Spleen (tissue), 11 donors: ENCODE measurements around the gene STEAP3. TPM values are rescaled to one million over a fixed set of nuclear protein-coding genes. Genes with fewer than 3 reads are reported as not detected.
A peak's percentile ranks its signal among the peaks of the same experiment; 100 is the strongest.

ENCODE experiments used
- DNase-seq: peaks from one replicate; pipeline ENCODE4 v3.0.0-alpha.2; 2020
- H3K27ac ChIP-seq, 8 donors: fragments of 200-600 bp; sonication (generic) in 7 of 8; 1 replicate in 4 of 8; 2 replicates in 4 of 8; pipeline versions ENCODE4 v1.5.0 to v1.8.0; 2016 to 2021; ENCODE audit warnings: inconsistent platforms in 4 of 8, mild to moderate bottlenecking in 4 of 8, moderate library complexity in 1 of 8
- H3K27me3 ChIP-seq, 7 donors: fragments of 200-600 bp; sonication (generic) in 6 of 7; replicated peaks in 1 of 7; 1 replicate in 4 of 7; 2 replicates in 3 of 7; pipeline versions ENCODE4 v1.5.0 to v1.8.0; 2016 to 2021; ENCODE audit warnings: inconsistent platforms in 3 of 7, mild to moderate bottlenecking in 1 of 7
- H3K36me3 ChIP-seq, 6 donors: fragments of 200-600 bp; sonication (generic) in 5 of 6; 1 replicate in 4 of 6; 2 replicates in 2 of 6; pipeline versions ENCODE4 v1.5.0 to v1.8.0; 2016 to 2021; ENCODE audit warnings: inconsistent platforms in 2 of 6
- H3K4me1 ChIP-seq, 6 donors: fragments of 200-600 bp; sonication (generic) in 5 of 6; 1 replicate in 3 of 6; 2 replicates in 3 of 6; pipeline versions ENCODE4 v1.5.0 to v1.8.0; 2016 to 2021; ENCODE audit warnings: inconsistent platforms in 3 of 6
- H3K4me3 ChIP-seq, 8 donors: fragments of 200-600 bp; sonication (generic) in 7 of 8; 1 replicate in 4 of 8; 2 replicates in 4 of 8; pipeline versions ENCODE4 v1.5.0 to v1.8.0; 2016 to 2021; ENCODE audit warnings: inconsistent platforms in 4 of 8, mild to moderate bottlenecking in 4 of 8, moderate library complexity in 2 of 8
- H3K9me3 ChIP-seq, 8 donors: fragments of 200-600 bp; sonication (generic) in 7 of 8; 1 replicate in 4 of 8; 2 replicates in 4 of 8; pipeline versions ENCODE4 v1.5.0 to v1.8.0; 2016 to 2021; ENCODE audit warnings: inconsistent platforms in 4 of 8
- CTCF ChIP-seq, 11 experiments: fragments of 200-600 bp in 7 of 11; fragments of 450-650 bp in 4 of 11; sonication (generic) in 4 of 11; IDR thresholded peaks in 8 of 11; conservative IDR thresholded peaks in 3 of 11; 1 replicate in 7 of 11; 2 replicates in 4 of 11; pipeline versions ENCODE4 v1.4.0 to v1.8.0; 2016 to 2021; ENCODE audit warnings: antibody characterized with exemption in 11 of 11, inconsistent platforms in 4 of 11, mild to moderate bottlenecking in 1 of 11
- POLR2A ChIP-seq, 3 donors: fragments of 450-650 bp; IDR thresholded peaks; one replicate each; pipeline ENCODE4 v1.5.1; 2017; ENCODE audit warnings: antibody characterized with exemption in 3 of 3, mild to moderate bottlenecking in 1 of 3
- POLR2AphosphoS5 ChIP-seq, 3 donors: sonication (generic); formaldehyde crosslinking; IDR thresholded peaks; one replicate each; pipeline ENCODE4 v1.5.1; 2017; ENCODE audit warnings: antibody characterized with exemption in 3 of 3
- WGBS, 5 donors: extraction: QIAGEN DNeasy Blood & Tissue Kit in 3 of 5; methylation state at CpG; one replicate each; pipeline versions ENCODE4 v1.1.5 to v1.1.7; 2013 to 2018; 5-methylcytosine and 5-hydroxymethylcytosine counted together
- intact Hi-C: fragments of 100-400 bp; cut with DNase I; formaldehyde crosslinking; loops from one replicate; pipeline ENCODE4 v1.15.0; 2023; ENCODE audit warnings: low total_unique reads
- polyA plus RNA-seq, 3 donors: library from polyadenylated mRNA; stranded (reverse); fragments of 200-250 nt; gene quantifications; one replicate each; pipeline ENCODE4 v1.2.1, GENCODE V29; 2013
- total RNA-seq, 7 donors: library from RNA; depleted of rRNA in 3 of 7; stranded (reverse); fragments of >200 nt in 3 of 7; fragmentation: NEBNext Ultra II Directional in 4 of 7; extraction: Animal tissue kit (Norgen Biotek cat#: 25700) in 4 of 7; gene quantifications; one replicate each; pipeline versions ENCODE4 v1.1.0 to v1.2.1, GENCODE V29; 2016 to 2021
- donor health status: healthy with polysubstance abuse.
- donor health status: DM: no; HTN: no; CAD: no; lungs with moderate emphysema.
- donor health status: DM: no; HTN: no; CAD: no.
- donor health status: Bipolar disorder and iron deficiency.
- donor health status: healthy.
- donor health status: DM: no; HTN: no; CAD: no.
- donor health status: DM: yes; HTN: yes; CAD: no.

Gene STEAP3
- total and polyA plus RNA-seq, 10 donors: 0.26 to 3.6 (median 1.5) TPM

- H3K27me3 ChIP-seq: peaks cover 0 to 50% (median 0%) of the 10 kb centered on the region in 7 donors
- no peak overlapping the region for H3K4me3 ChIP-seq
- peak; percentile 21 for DNase-seq
- H3K36me3 ChIP-seq: no peaks in the 10 kb centered on the region
- WGBS, 5 donors: 12 to 50% (median 39%) methylated on average over 2 of the region's 2 CpGs
- H3K27ac ChIP-seq: no peak overlapping the region
- peaks cover 0 to 9% (median 1%) of the 10 kb centered on the region in 6 donors for H3K4me1 ChIP-seq
- TF ChIP-seq POLR2AphosphoS5 (IDR thresholded peaks at IDR 0.05) (no peak), CTCF (IDR thresholded peaks at IDR 0.05 in 8 of 11, conservative IDR thresholded peaks at IDR 0.05 in 3 of 11) (no peak), POLR2A (IDR thresholded peaks at IDR 0.05) (no peak)
- H3K9me3 ChIP-seq: no peaks in the 10 kb centered on the region
- intact Hi-C loops: no loop called here
Observed at GRCh38 chr2:119195887-119196286, 27.7 kb upstream of the STEAP3 start.

- DNase-seq: peak; percentile 25
- H3K9me3 ChIP-seq: no peaks in the 10 kb centered on the region
- no peak overlapping the region for H3K4me3 ChIP-seq
- intact Hi-C loops: no loop called here
- peaks cover 0 to 9% (median 1%) of the 10 kb centered on the region in 6 donors for H3K4me1 ChIP-seq
- 61 to 76% (median 72%) methylated on average over 7 of the region's 7 CpGs for WGBS, 5 donors
- no peak for TF ChIP-seq POLR2AphosphoS5 (IDR thresholded peaks at IDR 0.05)
- no peak for TF ChIP-seq CTCF (IDR thresholded peaks at IDR 0.05 in 8 of 11, conservative IDR thresholded peaks at IDR 0.05 in 3 of 11)
- no peak for TF ChIP-seq POLR2A (IDR thresholded peaks at IDR 0.05)
- H3K36me3 ChIP-seq: no peaks in the 10 kb centered on the region
- H3K27me3 ChIP-seq: peaks cover 0 to 53% (median 0%) of the 10 kb centered on the region in 7 donors
- no peak overlapping the region for H3K27ac ChIP-seq
Observed at GRCh38 chr2:119196301-119197125, 27.1 kb upstream of the STEAP3 start.

- Histone ChIP-seq H3K36me3 (no peaks in the 10 kb centered on the region), H3K9me3 (no peaks in the 10 kb centered on the region), H3K4me3 (no peak overlapping the region), H3K4me1 (peaks cover 0 to 9% (median 1%) of the 10 kb centered on the region in 6 donors), H3K27ac (no peak overlapping the region), H3K27me3 (peaks cover 0 to 53% (median 0%) of the 10 kb centered on the region in 7 donors)
- intact Hi-C loops: no loop called here
- DNase-seq: no peak
- TF ChIP-seq CTCF (IDR thresholded peaks at IDR 0.05 in 8 of 11, conservative IDR thresholded peaks at IDR 0.05 in 3 of 11): no peak
- no peak for TF ChIP-seq POLR2AphosphoS5 (IDR thresholded peaks at IDR 0.05)
- no peak for TF ChIP-seq POLR2A (IDR thresholded peaks at IDR 0.05)
Observed at GRCh38 chr2:119197126-119197405, 26.6 kb upstream of the STEAP3 start.

- no peak overlapping the region for H3K4me3 ChIP-seq
- DNase-seq: no peak
- no peaks in the 10 kb centered on the region for H3K36me3 ChIP-seq
- no peak overlapping the region for H3K27ac ChIP-seq
- peaks cover 0 to 53% (median 0%) of the 10 kb centered on the region in 7 donors for H3K27me3 ChIP-seq
- H3K9me3 ChIP-seq: no peaks in the 10 kb centered on the region
- peaks cover 0 to 9% (median 1%) of the 10 kb centered on the region in 6 donors for H3K4me1 ChIP-seq
- intact Hi-C loops: no loop called here
- TF ChIP-seq CTCF (IDR thresholded peaks at IDR 0.05 in 8 of 11, conservative IDR thresholded peaks at IDR 0.05 in 3 of 11) (no peak), POLR2A (IDR thresholded peaks at IDR 0.05) (no peak), POLR2AphosphoS5 (IDR thresholded peaks at IDR 0.05) (no peak)
- WGBS, 5 donors: 59 to 84% (median 74%) methylated on average over 10 of the region's 10 CpGs
Observed at GRCh38 chr2:119197529-119198239, 25.9 kb upstream of the STEAP3 start.
